Left ventricle myocardium inferior (tissue), 1 donor: ENCODE measurements around the gene KNSTRN. TPM values are rescaled to one million over a fixed set of nuclear protein-coding genes. Genes with fewer than 3 reads are reported as not detected.

Experiments
- DNase-seq: peaks from one replicate; pipeline ENCODE4 v3.0.0-alpha.2; 2020
- H3K27ac ChIP-seq: fragments of 200-600 bp; replicated peaks from 2 replicates; pipeline ENCODE4 v1.8.0; 2021
- H3K27me3 ChIP-seq: fragments of 200-600 bp; 2 replicates; pipeline ENCODE4 v1.8.0; 2021; ENCODE audit warnings: low read depth
- H3K36me3 ChIP-seq: fragments of 200-600 bp; 2 replicates; pipeline ENCODE4 v1.8.0; 2021
- H3K4me1 ChIP-seq: fragments of 200-600 bp; 2 replicates; pipeline ENCODE4 v1.8.0; 2021
- H3K4me3 ChIP-seq: fragments of 200-600 bp; 2 replicates; pipeline ENCODE4 v1.8.0; 2021; ENCODE audit warnings: mild to moderate bottlenecking, moderate library complexity
- H3K9me3 ChIP-seq: fragments of 200-600 bp; replicated peaks from 2 replicates; pipeline ENCODE4 v1.8.0; 2021
- intact Hi-C: fragments of 100-400 bp; cut with micrococcal nuclease; formaldehyde crosslinking; loops from one replicate; pipeline ENCODE4 v1.11.0; 2022
- total RNA-seq: library from RNA; stranded (reverse); fragmentation: NEBNext Ultra II Directional; extraction: Animal tissue kit (Norgen Biotek cat#: 25700); gene quantifications from one replicate; pipeline ENCODE4 v1.2.1, GENCODE V29; 2021
- TF ChIP-seq, protein P1 (sequence below): fragments of 200-600 bp; IDR thresholded peaks from 2 replicates; pipeline ENCODE4 v1.8.0; 2021; ENCODE audit warnings: antibody characterized with exemption, mild to moderate bottlenecking, borderline replicate concordance
- donor health status: DM: no; HTN: yes; CAD: no; lungs with severe emphysema.

The KNSTRN gene
- total RNA-seq, 1 donor from 2014 or later: 9.0 TPM

DNA sequence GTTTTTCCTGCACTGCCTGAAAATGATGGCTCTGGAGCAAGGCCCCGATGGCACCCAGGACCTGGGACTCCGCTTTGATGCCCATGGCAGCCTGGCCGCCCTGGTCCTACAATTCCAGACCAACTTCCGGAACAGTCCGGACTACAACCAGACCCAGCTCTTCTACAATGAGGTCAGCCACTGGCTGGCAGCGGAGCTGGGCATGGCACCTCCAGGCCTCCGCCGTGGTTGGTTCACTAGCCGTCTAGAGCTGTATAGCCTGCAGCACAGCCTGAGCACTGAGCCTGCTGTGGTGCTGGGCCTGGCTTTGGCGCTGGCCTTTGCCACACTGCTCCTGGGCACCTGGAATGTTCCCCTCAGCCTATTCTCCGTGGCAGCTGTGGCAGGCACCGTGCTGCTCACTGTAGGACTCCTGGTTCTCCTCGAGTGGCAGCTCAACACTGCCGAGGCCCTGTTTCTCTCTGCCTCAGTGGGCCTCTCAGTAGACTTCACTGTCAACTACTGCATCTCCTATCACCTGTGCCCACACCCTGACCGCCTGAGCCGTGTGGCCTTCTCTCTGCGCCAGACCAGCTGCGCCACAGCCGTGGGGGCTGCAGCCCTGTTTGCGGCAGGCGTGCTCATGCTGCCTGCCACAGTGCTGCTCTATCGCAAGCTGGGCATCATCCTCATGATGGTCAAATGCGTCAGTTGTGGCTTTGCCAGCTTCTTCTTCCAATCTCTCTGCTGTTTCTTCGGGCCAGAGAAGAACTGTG, 13.6 kb upstream of the KNSTRN start:
- Histone ChIP-seq H3K36me3 (no peaks in the 10 kb centered on the region), H3K9me3 (no peaks in the 10 kb centered on the region), H3K4me1 (peaks cover 42% of the 10 kb centered on the region), H3K27ac (peak overlapping the region; percentile 95), H3K4me3 (no peak overlapping the region), H3K27me3 (no peaks in the 10 kb centered on the region)
- TF ChIP-seq, protein P1, sequence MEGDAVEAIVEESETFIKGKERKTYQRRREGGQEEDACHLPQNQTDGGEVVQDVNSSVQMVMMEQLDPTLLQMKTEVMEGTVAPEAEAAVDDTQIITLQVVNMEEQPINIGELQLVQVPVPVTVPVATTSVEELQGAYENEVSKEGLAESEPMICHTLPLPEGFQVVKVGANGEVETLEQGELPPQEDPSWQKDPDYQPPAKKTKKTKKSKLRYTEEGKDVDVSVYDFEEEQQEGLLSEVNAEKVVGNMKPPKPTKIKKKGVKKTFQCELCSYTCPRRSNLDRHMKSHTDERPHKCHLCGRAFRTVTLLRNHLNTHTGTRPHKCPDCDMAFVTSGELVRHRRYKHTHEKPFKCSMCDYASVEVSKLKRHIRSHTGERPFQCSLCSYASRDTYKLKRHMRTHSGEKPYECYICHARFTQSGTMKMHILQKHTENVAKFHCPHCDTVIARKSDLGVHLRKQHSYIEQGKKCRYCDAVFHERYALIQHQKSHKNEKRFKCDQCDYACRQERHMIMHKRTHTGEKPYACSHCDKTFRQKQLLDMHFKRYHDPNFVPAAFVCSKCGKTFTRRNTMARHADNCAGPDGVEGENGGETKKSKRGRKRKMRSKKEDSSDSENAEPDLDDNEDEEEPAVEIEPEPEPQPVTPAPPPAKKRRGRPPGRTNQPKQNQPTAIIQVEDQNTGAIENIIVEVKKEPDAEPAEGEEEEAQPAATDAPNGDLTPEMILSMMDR: no peak
- intact Hi-C loops: no loop called here
- DNase-seq: no peak

DNA sequence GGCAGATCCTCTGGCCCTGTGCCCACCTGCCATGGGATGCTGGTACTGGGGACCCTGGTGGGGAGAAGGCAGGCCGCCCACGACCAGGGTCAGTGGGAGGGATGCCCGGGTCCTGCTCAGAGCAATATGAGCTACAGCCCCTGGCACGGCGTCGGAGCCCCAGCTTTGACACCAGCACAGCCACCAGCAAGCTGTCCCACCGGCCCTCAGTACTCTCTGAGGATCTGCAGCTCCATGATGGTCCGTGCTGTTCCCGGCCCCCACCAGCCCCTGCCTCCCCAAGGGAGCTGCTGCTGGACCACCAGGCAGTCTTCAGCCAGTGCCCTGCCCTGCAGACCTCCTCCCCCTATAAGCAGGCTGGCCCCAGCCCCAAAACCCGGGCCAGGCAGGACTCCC, 13.0 kb upstream of the KNSTRN start:
- Histone ChIP-seq H3K4me3 (no peak overlapping the region), H3K36me3 (no peaks in the 10 kb centered on the region), H3K4me1 (peaks cover 42% of the 10 kb centered on the region), H3K27ac (no peak overlapping the region), H3K9me3 (no peaks in the 10 kb centered on the region), H3K27me3 (no peaks in the 10 kb centered on the region)
- intact Hi-C loops: no loop called here
- TF ChIP-seq, protein P1: no peak
- DNase-seq: no peak

DNA sequence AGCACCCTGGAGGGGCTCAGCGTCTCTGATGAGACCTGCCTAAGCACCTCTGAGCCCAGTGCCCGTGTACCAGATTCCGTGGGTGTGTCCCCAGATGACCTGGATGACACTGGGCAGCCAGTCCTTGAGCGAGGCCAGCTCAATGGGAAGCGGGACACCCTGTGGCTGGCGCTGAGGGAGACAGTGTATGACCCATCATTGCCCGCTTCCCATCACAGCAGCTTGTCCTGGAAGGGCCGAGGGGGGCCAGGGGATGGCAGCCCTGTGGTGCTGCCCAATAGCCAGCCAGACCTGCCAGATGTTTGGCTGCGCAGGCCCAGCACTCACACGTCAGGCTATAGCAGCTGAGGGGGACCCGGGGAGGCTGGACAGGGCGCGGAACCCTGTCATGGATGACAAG, 12.6 kb upstream of the KNSTRN start:
- no peak overlapping the region for H3K27ac ChIP-seq
- H3K4me3 ChIP-seq: no peak overlapping the region
- H3K27me3 ChIP-seq: no peaks in the 10 kb centered on the region
- intact Hi-C loops: no loop called here
- no peak for DNase-seq
- TF ChIP-seq, protein P1: no peak
- H3K4me1 ChIP-seq: peaks cover 38% of the 10 kb centered on the region
- no peaks in the 10 kb centered on the region for H3K9me3 ChIP-seq
- H3K36me3 ChIP-seq: no peaks in the 10 kb centered on the region

DNA sequence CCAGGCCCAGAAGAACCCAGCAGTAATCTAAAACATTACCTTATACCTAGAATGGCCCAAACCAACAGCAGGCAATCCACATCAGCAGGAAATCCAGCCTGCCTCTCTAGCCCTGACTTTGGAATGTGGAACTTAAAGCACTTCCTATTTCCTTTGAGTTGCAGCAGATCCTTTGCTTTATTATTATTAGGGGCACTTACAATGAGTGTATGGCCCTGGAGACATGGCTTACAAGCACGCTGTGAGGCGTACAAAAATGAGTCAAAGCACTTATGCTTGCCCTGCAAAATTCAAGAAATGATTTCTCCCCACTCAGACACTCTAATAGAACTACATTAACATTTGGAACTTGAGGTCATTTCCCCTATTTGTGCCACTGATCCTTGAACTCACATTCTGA, 9.5 kb upstream of the KNSTRN start:
- Histone ChIP-seq H3K4me3 (no peak overlapping the region), H3K27me3 (no peaks in the 10 kb centered on the region), H3K27ac (no peak overlapping the region), H3K9me3 (no peaks in the 10 kb centered on the region), H3K4me1 (peaks cover 11% of the 10 kb centered on the region), H3K36me3 (no peaks in the 10 kb centered on the region)
- TF ChIP-seq, protein P1: no peak
- no peak for DNase-seq
- intact Hi-C loops: no loop called here

DNA sequence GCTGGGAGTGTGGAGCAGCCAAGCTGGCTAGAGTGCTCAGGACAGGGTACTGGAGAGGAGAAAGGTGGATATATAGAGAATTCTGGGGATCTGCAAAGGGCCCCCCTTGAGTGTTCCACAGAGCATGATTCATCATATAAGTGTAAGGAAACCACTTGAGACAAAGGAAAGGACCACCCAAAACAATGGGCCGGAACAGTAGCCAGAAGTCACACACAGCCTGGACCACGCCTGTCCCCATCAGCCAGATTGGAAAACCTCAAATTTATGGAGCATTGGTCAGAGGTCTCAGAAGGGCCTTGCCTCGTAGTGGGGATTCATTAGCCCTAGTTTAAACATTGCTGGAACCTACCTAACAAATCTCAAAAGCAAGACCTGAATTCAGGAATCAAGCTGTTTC, 4.9 kb upstream of the KNSTRN start:
- DNase-seq: no peak
- intact Hi-C loops: no loop called here
- Histone ChIP-seq H3K9me3 (no peaks in the 10 kb centered on the region), H3K27me3 (no peaks in the 10 kb centered on the region), H3K4me3 (no peak overlapping the region), H3K4me1 (peaks cover 24% of the 10 kb centered on the region), H3K27ac (no peak overlapping the region), H3K36me3 (no peaks in the 10 kb centered on the region)
- TF ChIP-seq, protein P1: no peak
